EL (cell line): ENCODE measurements around the gene JPH2.
"Not testable (repeated sequence)": the region's sequence is repeated elsewhere in the genome, so short reads cannot be mapped to it uniquely, and the experiment has no call there.

ENCODE experiments used
- DNase-seq: peaks from one replicate; pipeline ENCODE4 v3.0.0-alpha.2; 2016

The JPH2 gene

GRCh38 chr20:44153636-44154043 is 33.3 kb downstream of the JPH2 start:
- peak; percentile 43 for DNase-seq

GRCh38 chr20:44151621-44152416 is 35.2 kb downstream of the JPH2 start:
- no peak for DNase-seq

GRCh38 chr20:44146272-44146671 is 40.7 kb downstream of the JPH2 start:
- no peak for DNase-seq

GRCh38 chr20:44145131-44145775 is 41.7 kb downstream of the JPH2 start:
- no peak for DNase-seq

GRCh38 chr20:44143936-44144335 is 43.1 kb downstream of the JPH2 start:
- no peak for DNase-seq

GRCh38 chr20:44142413-44142812 is 44.6 kb downstream of the JPH2 start:
- peak; percentile 43 for DNase-seq

GRCh38 chr20:44141873-44142272 is 45.1 kb downstream of the JPH2 start:
- DNase-seq = no peak

GRCh38 chr20:44138867-44139266 is 48.1 kb downstream of the JPH2 start:
- no peak for DNase-seq

GRCh38 chr20:44137266-44137801 is 49.7 kb downstream of the JPH2 start:
- DNase-seq = peak; percentile 44

- DNase-seq = no peak
Measured at GRCh38 chr20:44136579-44137265, 50.3 kb downstream of the JPH2 start.

- DNase-seq = no peak
Measured at GRCh38 chr20:44135417-44136204, 51.4 kb downstream of the JPH2 start.

- DNase-seq = no peak
Measured at GRCh38 chr20:44135012-44135412, 52.0 kb downstream of the JPH2 start.

GRCh38 chr20:44133424-44133823 is 53.6 kb downstream of the JPH2 start:
- no peak for DNase-seq

- DNase-seq = no peak
Measured at GRCh38 chr20:44131704-44132103, 55.3 kb downstream of the JPH2 start.

- no peak for DNase-seq
Measured at GRCh38 chr20:44129911-44130718, 56.9 kb downstream of the JPH2 start.

- not testable (repeated sequence) for DNase-seq
Measured at GRCh38 chr20:44129300-44129699, 57.7 kb downstream of the JPH2 start.

- DNase-seq = no peak
Measured at GRCh38 chr20:44126445-44126844, 60.5 kb downstream of the JPH2 start.

- no peak for DNase-seq
Measured at GRCh38 chr20:44125332-44126127, 61.5 kb downstream of the JPH2 start.

GRCh38 chr20:44123874-44124535 is 63.0 kb downstream of the JPH2 start:
- DNase-seq = no peak

GRCh38 chr20:44123251-44123650 is 63.7 kb downstream of the JPH2 start:
- no peak for DNase-seq
